DND-41 (cell line): ENCODE results near the gene ZNF366.

ENCODE experiments used
- CTCF ChIP-seq: IDR thresholded peaks from 2 replicates; pipeline ENCODE4 v1.5.1; 2012; ENCODE audit warnings: borderline replicate concordance, low read length, moderate library complexity, mild to moderate bottlenecking; ENCODE audit not compliant: poor library complexity, severe bottlenecking; ENCODE audit errors: extremely low read depth
- EZH2 ChIP-seq: IDR thresholded peaks from 3 replicates; pipeline ENCODE4 v1.6.1; 2012; ENCODE audit warnings: borderline replicate concordance, low read depth, mild to moderate bottlenecking, moderate library complexity, low read length, inconsistent platforms; ENCODE audit not compliant: severe bottlenecking

- TF ChIP-seq CTCF: no peak
- no peak for TF ChIP-seq EZH2
Measured at GRCh38 chr5:72525816-72526215, 18.6 kb upstream of the ZNF366 start.
